ENCODE results near the gene SPAG17.

The SPAG17 gene

DNA sequence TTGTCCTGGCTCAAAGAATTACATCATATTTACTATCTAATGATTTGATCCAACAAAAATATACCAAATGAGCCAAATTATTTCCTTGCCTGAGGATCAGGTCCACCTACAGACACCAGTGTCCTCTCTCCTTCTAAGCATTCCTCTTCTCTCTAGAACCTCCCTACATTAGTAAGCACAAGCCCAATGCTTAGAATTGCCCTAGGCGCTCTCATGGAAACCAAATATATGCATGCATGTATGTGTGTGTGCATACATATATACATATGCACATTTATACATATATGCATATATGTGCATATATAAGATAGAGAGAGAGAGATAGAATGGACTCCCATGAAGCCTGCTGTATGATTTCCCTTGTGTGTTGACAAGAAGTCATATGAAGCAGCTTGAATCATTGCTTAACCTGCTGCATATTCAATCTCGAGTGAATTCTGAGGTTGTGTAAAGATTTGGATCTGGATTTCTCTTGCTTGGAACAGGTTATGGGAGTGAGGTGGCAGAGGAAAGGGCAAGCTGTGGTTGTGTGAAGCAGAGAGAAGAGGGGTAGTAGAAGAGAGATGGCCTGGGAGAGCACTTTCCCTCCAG is 66.1 kb downstream of the SPAG17 start:
- DNase-seq (ENCODE audit: low read depth, low spot score) = no peak

GRCh38 chr1:118118469-118118868 is 66.6 kb downstream of the SPAG17 start:
- no peak for DNase-seq (ENCODE audit: low read depth, low spot score)

DNA sequence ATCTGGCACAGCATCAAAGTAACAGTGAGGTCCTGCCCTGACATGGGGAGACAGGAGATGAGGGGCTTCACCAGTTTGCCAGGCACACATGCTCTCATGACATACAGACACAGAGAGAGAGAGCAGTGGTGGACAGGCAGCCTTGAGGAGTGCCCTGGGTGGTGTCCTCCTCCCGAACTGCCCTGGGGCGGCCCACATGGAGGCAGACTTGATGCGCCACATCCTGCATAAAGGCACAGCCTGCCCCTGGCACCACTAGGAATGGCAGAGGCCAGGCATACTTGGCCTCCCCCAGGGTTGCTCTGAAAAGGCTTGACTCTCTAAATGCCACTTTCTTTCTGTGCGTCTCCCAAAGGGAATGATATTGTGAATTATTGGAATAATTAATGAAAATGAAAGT is 67.5 kb downstream of the SPAG17 start:
- no peak for DNase-seq (ENCODE audit: low read depth, low spot score)

DNA sequence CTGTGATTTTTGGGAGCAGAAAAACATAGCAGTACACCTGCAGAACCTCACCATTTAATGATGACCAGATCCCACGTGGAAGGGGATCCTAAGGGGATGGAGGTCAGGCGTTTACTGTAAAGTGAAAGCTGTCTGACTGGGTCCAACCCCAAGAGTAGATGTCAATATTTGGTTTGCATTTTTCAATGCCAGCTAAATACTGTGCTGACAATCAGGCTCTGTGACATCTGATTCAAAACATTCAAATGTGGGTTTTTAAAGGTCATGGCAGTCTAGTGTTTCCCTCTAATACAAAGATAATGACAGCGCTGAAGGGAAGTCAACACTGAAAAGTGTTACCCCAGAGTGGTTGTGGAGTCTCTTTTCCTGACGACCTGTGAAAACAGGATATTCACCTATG is 68.1 kb downstream of the SPAG17 start:
- no peak for DNase-seq (ENCODE audit: low read depth, low spot score)

DNA sequence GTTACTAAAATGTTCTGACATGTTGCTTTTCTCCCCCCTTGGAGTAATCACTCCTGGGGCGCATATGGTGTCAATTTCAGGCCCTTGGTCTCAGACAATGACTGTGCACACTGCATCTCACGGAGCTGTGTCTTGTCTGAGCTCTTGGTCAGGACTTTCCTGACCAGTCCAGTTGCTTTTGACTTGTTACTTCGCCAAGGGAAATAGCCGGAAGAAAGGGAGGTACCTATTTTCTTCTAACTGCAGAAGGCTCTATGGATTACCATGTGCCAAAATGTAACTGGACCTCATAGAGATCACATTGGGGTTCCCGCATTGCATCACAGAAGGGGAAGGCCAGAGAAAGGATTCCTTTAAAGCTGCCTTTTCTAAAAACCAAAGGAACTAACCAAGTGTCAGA is 68.6 kb downstream of the SPAG17 start:
- no peak for DNase-seq (ENCODE audit: low read depth, low spot score)

- DNase-seq (ENCODE audit: low read depth, low spot score) = no peak
Measured at GRCh38 chr1:118115567-118116295, 69.3 kb downstream of the SPAG17 start.

DNA sequence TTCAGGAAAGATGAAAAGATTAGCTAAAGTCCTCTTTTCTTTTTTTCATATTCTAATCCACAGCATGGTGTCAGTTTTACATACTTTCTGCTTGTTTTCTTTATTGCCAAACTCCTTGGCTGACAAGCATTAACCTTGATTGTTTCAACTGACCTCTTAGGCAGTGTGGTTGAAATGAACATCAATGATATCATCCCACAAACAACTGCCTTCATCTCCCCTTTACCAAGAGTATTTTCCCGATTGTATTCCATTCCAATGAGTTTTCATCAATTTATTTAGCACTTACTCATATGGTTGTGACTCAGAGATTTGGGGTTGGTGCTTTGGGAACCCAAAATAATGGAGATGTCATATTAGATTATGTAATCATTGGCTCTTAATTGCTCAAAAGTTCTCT is 71.8 kb downstream of the SPAG17 start:
- DNase-seq (ENCODE audit: low read depth, low spot score) = no peak

DNA sequence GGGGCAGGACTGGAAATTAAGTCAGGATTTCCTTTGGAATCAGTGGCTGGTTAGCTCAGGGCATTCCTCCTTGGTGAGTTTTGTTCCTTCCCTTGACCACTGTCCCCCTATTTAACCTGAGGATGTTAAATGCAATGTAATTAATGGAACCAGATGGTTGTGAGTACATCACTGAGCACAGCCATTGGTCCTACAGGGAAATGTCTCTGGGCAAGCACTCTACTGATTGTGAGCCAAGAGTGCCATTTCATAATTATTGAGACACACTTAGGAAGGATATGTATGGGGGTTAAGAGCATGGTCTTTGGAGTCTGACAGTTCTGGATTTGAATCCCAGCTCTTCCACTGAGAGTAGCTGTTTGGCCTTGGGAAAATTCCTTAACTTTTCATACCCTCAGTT is 74.4 kb downstream of the SPAG17 start:
- DNase-seq (ENCODE audit: low read depth, low spot score) = no peak

GRCh38 chr1:118104951-118105350 is 80.1 kb downstream of the SPAG17 start:
- DNase-seq (ENCODE audit: low read depth, low spot score) = no peak

- DNase-seq (ENCODE audit: low read depth, low spot score) = no peak
Measured at GRCh38 chr1:118102445-118102844, 82.6 kb downstream of the SPAG17 start.

- DNase-seq (ENCODE audit: low read depth, low spot score) = no peak
Measured at GRCh38 chr1:118101999-118102398, 83.0 kb downstream of the SPAG17 start.

GRCh38 chr1:118101515-118101844 is 83.5 kb downstream of the SPAG17 start:
- no peak for DNase-seq (ENCODE audit: low read depth, low spot score)

DNA sequence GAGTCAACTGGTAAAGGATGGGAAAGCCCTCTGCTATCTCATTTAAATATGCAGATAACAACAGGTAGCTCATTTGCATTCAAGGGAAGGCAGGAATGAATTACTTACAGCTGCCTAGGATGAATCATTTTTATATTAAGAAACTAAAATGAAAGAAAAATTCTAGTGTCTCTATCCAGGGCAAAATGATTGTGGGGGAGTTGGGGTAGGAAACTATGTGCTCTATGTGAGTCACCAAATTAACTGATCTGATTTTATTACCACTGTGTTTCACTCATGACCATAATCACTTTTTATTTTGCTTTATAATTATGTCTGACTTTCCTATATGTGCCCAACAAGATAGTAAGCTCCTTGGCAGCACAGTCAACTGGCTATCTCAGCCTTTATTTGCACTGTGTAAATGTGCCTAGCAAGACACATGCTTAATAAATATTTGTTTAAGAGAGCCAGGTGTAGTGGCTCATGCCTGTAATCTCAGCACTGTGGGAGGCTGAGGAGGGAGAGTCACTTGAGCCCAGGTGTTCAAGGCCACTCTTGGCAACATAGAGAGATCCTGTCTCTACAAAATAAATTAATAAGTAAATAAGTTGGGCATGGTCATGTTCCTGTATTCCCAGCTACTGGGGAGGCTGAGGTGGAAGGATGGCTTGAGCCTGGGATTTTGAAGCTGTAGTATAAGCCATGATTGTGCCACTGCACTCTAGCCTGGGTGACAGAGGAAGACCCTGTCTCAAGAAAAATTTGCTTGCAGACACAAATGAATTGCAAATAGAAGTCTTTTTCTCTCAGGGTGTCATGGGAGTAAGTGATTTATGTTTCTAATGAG is 84.1 kb downstream of the SPAG17 start:
- DNase-seq (ENCODE audit: low read depth, low spot score) = no peak

DNA sequence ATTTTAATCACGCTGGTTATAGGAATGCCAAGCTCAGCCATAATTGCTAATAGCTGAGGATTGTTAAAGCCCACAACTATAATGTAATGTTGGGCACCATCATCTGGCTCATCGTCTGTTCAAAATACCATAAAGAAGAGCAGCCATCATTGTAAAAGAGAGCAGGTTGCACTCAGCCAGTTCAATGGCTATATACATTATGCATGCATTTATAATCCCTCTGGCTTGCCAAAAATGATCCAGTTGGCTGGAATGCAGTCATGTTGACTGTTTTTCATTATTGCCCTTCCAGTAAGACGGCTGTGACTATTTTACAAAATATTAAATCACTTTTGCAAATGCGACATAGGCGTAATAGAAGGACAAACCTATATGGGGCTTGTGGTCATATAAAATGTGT is 85.3 kb downstream of the SPAG17 start:
- no peak for DNase-seq (ENCODE audit: low read depth, low spot score)

DNA sequence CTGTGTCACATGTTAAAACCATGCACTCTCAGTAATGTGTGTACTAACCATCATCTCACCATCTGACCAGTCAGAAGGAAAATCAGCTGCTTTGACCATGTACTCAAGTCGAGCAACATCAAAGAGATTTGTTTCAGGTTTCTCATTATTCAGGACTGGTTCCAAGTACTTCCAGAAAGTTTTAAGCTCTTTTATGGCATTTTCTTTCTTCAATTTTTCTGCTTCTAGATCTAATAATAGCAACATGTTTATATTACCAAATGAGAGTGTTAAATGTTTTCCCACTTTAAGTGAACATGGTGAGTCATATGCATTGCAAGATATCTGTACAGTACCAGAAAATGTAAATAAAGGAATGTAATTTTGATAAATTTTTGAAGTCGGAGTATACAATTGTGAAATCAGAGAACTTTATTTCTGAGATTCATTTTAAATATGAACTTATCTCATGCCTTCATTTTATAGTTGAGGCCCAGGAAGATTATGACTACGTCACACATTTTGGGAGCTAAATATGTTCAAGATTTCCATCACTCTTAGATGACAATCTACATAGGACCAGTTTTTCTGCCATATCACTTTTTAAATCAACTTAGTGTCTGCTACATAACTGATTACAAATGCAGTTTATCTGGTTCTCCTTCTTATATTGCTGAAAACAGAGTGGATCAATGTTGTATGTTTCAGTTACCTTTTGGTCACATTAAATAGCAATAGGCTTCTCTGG is 87.2 kb downstream of the SPAG17 start:
- DNase-seq (ENCODE audit: low read depth, low spot score) = no peak

DNA sequence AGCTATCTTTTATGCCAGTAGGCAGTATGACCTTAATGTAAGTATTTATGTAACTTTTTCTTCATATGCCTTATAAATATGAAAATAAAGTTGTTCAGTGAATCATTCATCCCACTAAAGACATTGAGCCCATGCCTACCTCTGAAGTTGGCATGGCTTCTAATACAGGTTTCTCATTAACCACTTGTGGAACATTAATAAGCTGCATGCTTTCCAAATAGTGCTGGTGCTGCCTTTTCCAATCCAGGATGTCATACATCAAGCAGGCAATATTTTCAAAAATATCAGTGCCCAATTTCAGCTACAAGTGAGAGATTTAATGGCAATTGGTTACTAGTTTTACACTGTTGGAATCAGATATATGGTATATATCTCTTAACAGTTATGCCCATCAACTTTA is 92.0 kb downstream of the SPAG17 start:
- no peak for DNase-seq (ENCODE audit: low read depth, low spot score)

- DNase-seq (ENCODE audit: low read depth, low spot score) = no peak
Measured at GRCh38 chr1:118090130-118090529, 94.9 kb downstream of the SPAG17 start.

GRCh38 chr1:118085365-118085764 is 99.7 kb downstream of the SPAG17 start:
- no peak for DNase-seq (ENCODE audit: low read depth, low spot score)

DNA sequence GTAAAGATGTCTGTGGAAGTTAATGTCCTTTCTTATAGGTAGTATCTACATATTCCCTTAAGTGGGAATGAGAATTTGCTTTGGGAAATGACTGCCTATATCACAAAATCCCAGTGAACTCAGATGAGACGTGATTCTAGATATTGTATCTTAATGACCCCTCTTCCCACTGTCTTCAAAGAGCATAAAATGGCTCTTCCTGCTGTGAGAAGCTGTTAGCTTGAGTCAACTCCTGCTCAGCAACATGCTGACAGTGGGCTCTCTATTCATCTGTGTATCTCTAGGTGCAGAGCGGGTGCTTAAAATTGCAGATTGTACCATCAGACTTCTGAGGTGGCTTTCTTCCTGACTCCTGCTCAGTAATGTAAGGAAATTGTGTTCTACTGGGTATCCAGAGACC is 100.6 kb downstream of the SPAG17 start:
- DNase-seq (ENCODE audit: low read depth, low spot score) = no peak

DNA sequence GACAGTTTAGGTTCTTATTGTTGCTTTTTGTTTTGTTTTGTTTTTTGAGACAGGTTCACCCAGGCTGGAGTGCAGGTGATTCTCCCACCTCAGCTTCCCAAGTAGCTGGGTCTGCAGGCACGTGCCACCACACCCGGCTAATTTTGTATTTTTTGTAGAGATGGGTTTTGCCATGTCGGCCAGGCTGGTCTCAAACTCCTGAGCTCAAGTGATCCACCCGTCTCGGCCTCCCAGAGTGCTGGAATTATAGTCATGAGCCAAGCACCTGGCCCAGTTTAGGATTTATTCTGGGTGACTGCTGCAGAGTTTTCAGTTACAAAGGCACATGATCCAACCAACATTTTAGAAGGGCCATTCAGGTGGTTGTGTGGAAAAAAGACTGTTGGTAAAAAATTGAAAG is 102.0 kb downstream of the SPAG17 start:
- DNase-seq (ENCODE audit: low read depth, low spot score) = no peak

DNA sequence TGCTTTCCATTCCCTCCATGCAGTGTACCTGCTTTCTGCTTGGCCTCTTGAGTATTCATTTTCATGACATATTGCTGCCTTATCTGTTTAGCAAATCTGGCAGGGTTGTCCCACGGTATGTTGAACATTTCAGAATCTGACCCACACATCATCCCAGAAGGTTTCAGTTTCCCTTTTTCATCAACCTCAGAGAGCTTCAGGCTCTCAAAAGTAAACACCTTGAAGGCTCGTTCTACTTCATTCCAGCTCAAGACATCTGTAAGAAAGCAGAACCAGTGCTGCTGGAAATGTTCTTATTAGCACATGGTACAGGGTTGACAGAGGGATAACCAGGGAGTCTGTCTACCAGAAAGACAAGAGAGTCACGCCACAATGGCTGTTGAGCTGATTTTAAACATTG is 103.6 kb downstream of the SPAG17 start:
- no peak for DNase-seq (ENCODE audit: low read depth, low spot score)

DNA sequence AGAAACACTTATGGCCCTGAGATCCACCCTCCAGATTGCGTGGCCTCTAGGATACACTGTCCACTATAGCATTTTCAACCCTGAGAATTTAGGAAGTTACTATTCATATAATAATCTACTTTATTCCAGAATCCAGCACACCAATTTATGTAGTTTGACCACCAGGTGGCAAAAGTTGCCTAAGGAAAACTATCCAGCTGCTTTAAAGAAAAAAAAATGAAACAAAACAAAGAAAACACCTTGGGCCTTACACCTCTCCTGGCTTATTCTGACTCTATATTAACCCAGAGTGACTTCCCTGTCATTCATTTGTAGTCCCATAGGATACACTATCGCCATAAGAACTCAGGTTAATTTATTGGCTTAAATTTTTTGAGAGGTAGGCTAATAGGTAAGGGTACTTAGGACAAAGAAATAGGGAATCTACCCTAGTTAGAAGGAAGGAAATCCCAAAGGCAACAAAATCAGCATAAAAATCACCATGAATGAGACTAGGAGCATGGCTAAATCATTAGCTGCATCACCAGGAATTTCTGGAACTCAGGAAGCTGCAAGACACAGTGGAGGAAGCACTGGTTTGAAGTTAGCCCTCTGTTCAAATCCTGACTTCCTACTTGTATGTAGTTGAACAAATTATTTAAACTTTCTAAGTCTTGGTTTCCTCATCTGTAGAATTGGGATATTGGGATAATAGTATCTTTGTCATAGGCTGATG is 107.5 kb downstream of the SPAG17 start:
- DNase-seq (ENCODE audit: low read depth, low spot score) = peak; percentile 20
